A549 (cell line): ENCODE measurements around the gene NOD2. TPM values are rescaled to one million over a fixed set of nuclear protein-coding genes. Genes with fewer than 3 reads are reported as not detected.

ENCODE experiments used
- ATAC-seq, 2 experiments: fragments of 200-7000 bp in 1 of 2; fragments of >200 bp in 1 of 2; cut with Nextera tagmentation in 1 of 2; cut with Tn5 transposase in 1 of 2; 3 replicates each; pipeline versions ENCODE4 v1.8.0 to v1.9.1; 2018 to 2020; ENCODE audit warnings: mild to moderate bottlenecking in 1 of 2, moderate library complexity in 1 of 2
- CTCF ChIA-PET: fragments of 300-600 bp; sonication (Branson Sonifier 250); formaldehyde crosslinking; extraction: SDS; loops from one replicate; lab custom pipeline; 2021; ENCODE audit warnings: antibody characterized with exemption, inconsistent platforms; lab: Yijun Ruan, JAX
- POLR2A ChIA-PET: fragments of 350-600 bp; formaldehyde crosslinking; extraction: SDS; loops from one replicate; lab custom pipeline; 2021; ENCODE audit warnings: antibody characterized with exemption, inconsistent platforms; lab: Yijun Ruan, JAX
- DNase-seq, 2 experiments: peaks; one replicate each; pipeline versions ENCODE4 v3.0.0 to v3.0.0-alpha.2; 2011 to 2016; ENCODE audit warnings: low read depth in 1 of 2, low spot score in 1 of 2
- FAIRE-seq: peaks from 2 replicates; lab custom pipeline; 2011; peaks lifted over from hg19 to GRCh38; lab: Jason Lieb, UNC
- H3K27ac ChIP-seq, 2 experiments: fragments of >200 bp; sonication (Bioruptor Twin); formaldehyde crosslinking; 3 replicates each; pipeline ENCODE4 v1.5.1; 2016 to 2017
- H3K4me1 ChIP-seq: fragments of >200 bp; sonication (Bioruptor Twin); formaldehyde crosslinking; 3 replicates; pipeline ENCODE4 v1.6.1; 2016
- H3K4me2 ChIP-seq: fragments of >200 bp; sonication (Bioruptor Twin); formaldehyde crosslinking; 3 replicates; pipeline ENCODE4 v1.6.1; 2016
- H3K4me3 ChIP-seq: fragments of >200 bp; sonication (Bioruptor Twin); formaldehyde crosslinking; 3 replicates; pipeline ENCODE4 v1.5.1; 2016
- H3K9me3 ChIP-seq: fragments of >200 bp; sonication (Bioruptor Twin); formaldehyde crosslinking; 3 replicates; pipeline ENCODE4 v1.6.1; 2016
- CBX8 ChIP-seq: fragments of 200-600 bp; sonication (generic); IDR thresholded peaks from 2 replicates; pipeline ENCODE4 v1.6.1; 2016
- EP300 ChIP-seq, 2 experiments: fragments of >200 bp; sonication (Bioruptor Twin); formaldehyde crosslinking; IDR thresholded peaks; 2 replicates in 1 of 2; 3 replicates in 1 of 2; pipeline ENCODE4 v1.6.1; 2016 to 2017
- FOSL2 ChIP-seq, 2 experiments: fragments of 450-650 bp in 1 of 2; fragments of >200 bp in 1 of 2; sonication (Bioruptor Twin) in 1 of 2; formaldehyde crosslinking; IDR thresholded peaks; 2 replicates each; pipeline versions ENCODE4 v1.5.0 to v1.6.1; 2016 to 2020; ENCODE audit warnings: mild to moderate bottlenecking in 1 of 2, moderate library complexity in 1 of 2
- FOXS1 ChIP-seq: fragments of 250-450 bp; sonication (Bioruptor Pico); IDR thresholded peaks from 2 replicates; pipeline ENCODE4 v1.5.0; 2020; ENCODE audit warnings: mild to moderate bottlenecking, moderate library complexity
- HEYL ChIP-seq: fragments of 250-450 bp; sonication (Bioruptor Pico); IDR thresholded peaks from 2 replicates; pipeline ENCODE4 v1.8.0; 2021; ENCODE audit warnings: mild to moderate bottlenecking, moderate library complexity
- HOXA7 ChIP-seq: fragments of 250-450 bp; sonication (Bioruptor Pico); IDR thresholded peaks from 2 replicates; pipeline ENCODE4 v1.5.0; 2020; ENCODE audit warnings: mild to moderate bottlenecking, moderate library complexity
- JUN ChIP-seq, 2 experiments: fragments of >200 bp; sonication (Bioruptor Twin); formaldehyde crosslinking; IDR thresholded peaks; 2 replicates in 1 of 2; 3 replicates in 1 of 2; pipeline ENCODE4 v1.6.1; 2016 to 2017
- KDM5A ChIP-seq: fragments of 200-600 bp; sonication (generic); IDR thresholded peaks from 2 replicates; pipeline ENCODE4 v1.6.1; 2016; ENCODE audit warnings: antibody characterized with exemption, mild to moderate bottlenecking
- MAZ ChIP-seq: fragments of 150-350 bp; IDR thresholded peaks from 2 replicates; pipeline ENCODE4 v1.6.1; 2014; ENCODE audit warnings: antibody characterized with exemption, low read depth, low read length, borderline replicate concordance
- NFE2L2 ChIP-seq: fragments of 150-350 bp; conservative IDR thresholded peaks from 2 replicates; pipeline ENCODE4 v1.6.1; 2014; ENCODE audit warnings: low read length
- RAD21 ChIP-seq, 2 experiments: fragments of >200 bp in 1 of 2; sonication (Bioruptor Twin) in 1 of 2; formaldehyde crosslinking in 1 of 2; IDR thresholded peaks in 1 of 2; conservative IDR thresholded peaks in 1 of 2; 2 replicates in 1 of 2; 3 replicates in 1 of 2; pipeline ENCODE4 v1.6.1; 2012 to 2018; ENCODE audit warnings: inconsistent platforms in 1 of 2
- RCOR1 ChIP-seq: fragments of 150-350 bp; IDR thresholded peaks from 2 replicates; pipeline ENCODE4 v1.6.1; 2014; ENCODE audit warnings: antibody characterized with exemption, low read length, low read depth
- RFX5 ChIP-seq: fragments of 450-650 bp; IDR thresholded peaks from 2 replicates; pipeline ENCODE4 v1.7.1; 2014; ENCODE audit warnings: antibody characterized with exemption, mild to moderate bottlenecking, moderate library complexity
- SREBF2 ChIP-seq: fragments of 450-650 bp; IDR thresholded peaks from 2 replicates; pipeline ENCODE4 v1.6.1; 2014; ENCODE audit warnings: mild to moderate bottlenecking, moderate library complexity
- ZSCAN20 ChIP-seq: fragments of 250-450 bp; sonication (Bioruptor Pico); IDR thresholded peaks from 2 replicates; pipeline ENCODE4 v1.8.0; 2022; ENCODE audit warnings: mild to moderate bottlenecking, moderate library complexity
- WGBS: methylation state at CpG from one replicate; pipeline ENCODE4 v1.1.6; 2017; ENCODE audit errors: missing lambda C conversion rate; 5-methylcytosine and 5-hydroxymethylcytosine counted together
- polyA plus RNA-seq, 4 experiments: library from polyadenylated mRNA; depleted of rRNA in 3 of 4; stranded (reverse); fragments of >200 nt; fragmentation: RNase III in 1 of 4; extraction: RNeasy Plus Mini Kit Qiagen cat#74134 plus additional on column Dnase treatment in 1 of 4; gene quantifications; 2 replicates in 3 of 4; 3 replicates in 1 of 4; pipeline ENCODE4 v1.2.3, GENCODE V29; 2011 to 2017
- TF ChIP-seq, protein P1 (sequence below): IDR thresholded peaks from 2 replicates; pipeline ENCODE4 v1.6.1; 2012
- TF ChIP-seq, protein P2 (sequence below): fragments of 150-350 bp; IDR thresholded peaks from 2 replicates; pipeline ENCODE4 v1.6.1; 2014; ENCODE audit warnings: low read depth, mild to moderate bottlenecking, low read length
- TF ChIP-seq, protein P3 (sequence below): fragments of 450-650 bp; IDR thresholded peaks from 2 replicates; pipeline ENCODE4 v1.6.1; 2014; ENCODE audit warnings: antibody characterized with exemption
- TF ChIP-seq, protein P4 (sequence below): IDR thresholded peaks from 2 replicates; pipeline ENCODE4 v1.6.1; 2012

NOD2 gene
- polyA plus RNA-seq, 2 of the 4 experiments (the other 2 are of a cell fraction) = not detected

DNA sequence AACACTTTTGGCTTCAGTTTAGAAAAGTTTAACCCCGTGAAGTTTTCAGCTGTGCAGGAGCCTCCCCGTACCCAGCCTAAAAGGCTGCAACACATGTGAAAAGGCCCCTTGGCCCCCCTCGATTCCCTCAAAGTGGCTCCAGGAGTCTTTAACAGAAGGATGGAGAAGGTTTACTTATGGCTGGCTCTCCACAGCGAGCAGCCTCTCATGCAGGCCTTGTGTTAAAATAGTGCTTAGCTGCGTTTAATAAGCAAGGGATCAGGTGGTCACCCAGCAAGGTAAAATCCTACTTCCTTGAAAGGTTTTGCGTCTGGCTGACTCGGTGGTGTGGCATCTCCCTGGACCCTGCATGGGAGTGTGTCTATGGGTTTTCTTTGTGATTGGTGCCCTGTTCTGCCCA, 40.1 kb downstream of the NOD2 start:
- TF ChIP-seq, protein P1, sequence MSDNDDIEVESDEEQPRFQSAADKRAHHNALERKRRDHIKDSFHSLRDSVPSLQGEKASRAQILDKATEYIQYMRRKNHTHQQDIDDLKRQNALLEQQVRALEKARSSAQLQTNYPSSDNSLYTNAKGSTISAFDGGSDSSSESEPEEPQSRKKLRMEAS = no peak
- TF ChIP-seq KDM5A = no peak
- DNase-seq = no peak
- ChIA-PET CTCF (interaction anchor here (1.0 kb wide), 1 partner anchor 13 kb away, joined by 3 read pairs; no protein-coding TSS in a partner anchor), POLR2A (no interaction called here)
- no peak overlapping the region for H3K4me2 ChIP-seq
- H3K27ac ChIP-seq = no peak overlapping the region
- FAIRE-seq = no peak
- no peaks in the 10 kb centered on the region for H3K4me1 ChIP-seq
- ATAC-seq = no peak
- H3K9me3 ChIP-seq = no peaks in the 10 kb centered on the region
- H3K4me3 ChIP-seq = no peak overlapping the region
- 62% methylated on average over 7 of the region's 7 CpGs for WGBS

DNA sequence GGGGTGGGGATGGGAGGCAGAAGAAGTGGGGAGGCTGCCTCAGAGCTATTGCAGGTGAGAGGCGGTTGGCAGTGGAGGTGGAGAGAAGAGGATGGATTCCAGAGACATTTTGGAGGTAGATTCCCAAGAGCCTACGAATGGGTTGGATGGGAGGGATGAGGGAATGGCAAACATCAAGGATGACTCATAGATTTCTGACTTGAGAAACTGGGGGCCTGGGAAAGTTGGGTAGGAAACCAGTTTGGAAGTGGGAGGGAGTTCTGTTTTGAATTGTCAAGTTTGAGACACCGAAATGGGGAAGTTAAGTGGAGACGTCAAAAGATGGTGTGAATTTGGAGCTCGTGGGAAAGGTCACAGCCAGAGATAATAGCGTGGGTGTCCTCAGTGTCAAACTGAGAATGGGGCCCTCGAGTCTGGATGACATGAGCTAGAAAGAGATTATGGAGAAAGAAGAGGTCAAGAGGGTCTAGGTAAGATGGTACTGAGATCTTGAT, 42.3 kb downstream of the NOD2 start:
- Histone ChIP-seq H3K4me1 (no peaks in the 10 kb centered on the region), H3K9me3 (no peaks in the 10 kb centered on the region), H3K27ac (no peak overlapping the region), H3K4me3 (no peak overlapping the region), H3K4me2 (no peak overlapping the region)
- no peak for FAIRE-seq
- ChIA-PET POLR2A (no interaction called here), CTCF (interaction anchor here (1.2 kb wide), 1 partner anchor 17 kb away, joined by 3 read pairs; no protein-coding TSS in a partner anchor)
- WGBS = 25% methylated on average over 7 of the region's 7 CpGs
- DNase-seq = no peak
- TF ChIP-seq, protein P2, sequence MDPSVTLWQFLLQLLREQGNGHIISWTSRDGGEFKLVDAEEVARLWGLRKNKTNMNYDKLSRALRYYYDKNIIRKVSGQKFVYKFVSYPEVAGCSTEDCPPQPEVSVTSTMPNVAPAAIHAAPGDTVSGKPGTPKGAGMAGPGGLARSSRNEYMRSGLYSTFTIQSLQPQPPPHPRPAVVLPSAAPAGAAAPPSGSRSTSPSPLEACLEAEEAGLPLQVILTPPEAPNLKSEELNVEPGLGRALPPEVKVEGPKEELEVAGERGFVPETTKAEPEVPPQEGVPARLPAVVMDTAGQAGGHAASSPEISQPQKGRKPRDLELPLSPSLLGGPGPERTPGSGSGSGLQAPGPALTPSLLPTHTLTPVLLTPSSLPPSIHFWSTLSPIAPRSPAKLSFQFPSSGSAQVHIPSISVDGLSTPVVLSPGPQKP = no peak
- TF ChIP-seq FOSL2 (IDR thresholded peaks at IDR 0.05) (no peak), FOSL2 (CRISPR knock-in tag; IDR thresholded peaks at IDR 0.05) (peak; percentile 35; the same call in 1 of the 2 replicates)
- ATAC-seq = no peak

DNA sequence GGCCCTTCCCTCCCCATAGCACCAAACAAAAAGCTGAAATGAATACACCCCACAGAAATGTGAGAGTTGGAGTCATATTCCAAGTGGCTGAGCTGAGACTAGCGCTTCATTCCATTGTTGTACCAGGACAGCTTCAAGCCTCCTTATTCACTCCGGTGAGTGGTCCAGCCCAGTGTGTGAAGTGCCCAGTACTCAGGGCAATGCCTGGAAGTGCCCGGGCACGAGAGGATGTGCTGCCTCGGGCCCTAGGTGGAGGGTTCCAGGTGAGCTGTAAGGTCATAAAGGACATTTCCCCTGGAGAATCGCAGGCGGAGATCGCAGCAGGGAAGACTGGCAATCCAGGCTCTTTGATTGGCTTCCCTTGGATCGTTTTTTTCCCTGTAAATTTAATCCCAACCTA, 43.0 kb downstream of the NOD2 start:
- no peak for DNase-seq
- no peak for TF ChIP-seq HEYL (CRISPR knock-in tag)
- TF ChIP-seq FOXS1 (CRISPR knock-in tag) = no peak
- TF ChIP-seq MAZ = no peak
- TF ChIP-seq SREBF2 = no peak
- TF ChIP-seq RAD21 (conservative IDR thresholded peaks at IDR 0.05 in 1 of 2, IDR thresholded peaks at IDR 0.05 in 1 of 2) = no peak
- no peak for TF ChIP-seq JUN (IDR thresholded peaks at IDR 0.05)
- TF ChIP-seq, protein P3, sequence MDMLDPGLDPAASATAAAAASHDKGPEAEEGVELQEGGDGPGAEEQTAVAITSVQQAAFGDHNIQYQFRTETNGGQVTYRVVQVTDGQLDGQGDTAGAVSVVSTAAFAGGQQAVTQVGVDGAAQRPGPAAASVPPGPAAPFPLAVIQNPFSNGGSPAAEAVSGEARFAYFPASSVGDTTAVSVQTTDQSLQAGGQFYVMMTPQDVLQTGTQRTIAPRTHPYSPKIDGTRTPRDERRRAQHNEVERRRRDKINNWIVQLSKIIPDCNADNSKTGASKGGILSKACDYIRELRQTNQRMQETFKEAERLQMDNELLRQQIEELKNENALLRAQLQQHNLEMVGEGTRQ = no peak
- no peak for TF ChIP-seq RCOR1
- TF ChIP-seq RFX5 = no peak
- no peak for TF ChIP-seq CBX8
- TF ChIP-seq NFE2L2 = no peak
- no peak for TF ChIP-seq EP300 (IDR thresholded peaks at IDR 0.05)
- TF ChIP-seq ZSCAN20 (CRISPR knock-in tag) = no peak
- TF ChIP-seq, protein P4, sequence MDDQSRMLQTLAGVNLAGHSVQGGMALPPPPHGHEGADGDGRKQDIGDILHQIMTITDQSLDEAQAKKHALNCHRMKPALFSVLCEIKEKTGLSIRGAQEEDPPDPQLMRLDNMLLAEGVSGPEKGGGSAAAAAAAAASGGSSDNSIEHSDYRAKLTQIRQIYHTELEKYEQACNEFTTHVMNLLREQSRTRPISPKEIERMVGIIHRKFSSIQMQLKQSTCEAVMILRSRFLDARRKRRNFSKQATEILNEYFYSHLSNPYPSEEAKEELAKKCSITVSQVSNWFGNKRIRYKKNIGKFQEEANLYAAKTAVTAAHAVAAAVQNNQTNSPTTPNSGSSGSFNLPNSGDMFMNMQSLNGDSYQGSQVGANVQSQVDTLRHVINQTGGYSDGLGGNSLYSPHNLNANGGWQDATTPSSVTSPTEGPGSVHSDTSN = no peak
- TF ChIP-seq, protein P2 = no peak
- no peak for TF ChIP-seq HOXA7 (CRISPR knock-in tag)
- no peak overlapping the region for H3K27ac ChIP-seq
- H3K4me2 ChIP-seq = no peak overlapping the region
- no peak overlapping the region for H3K4me3 ChIP-seq
- ChIA-PET CTCF (interaction anchor here (1.2 kb wide), 1 partner anchor 17 kb away, joined by 3 read pairs; no protein-coding TSS in a partner anchor), POLR2A (no interaction called here)
- 36% methylated on average over 9 of the region's 9 CpGs for WGBS
- no peaks in the 10 kb centered on the region for H3K9me3 ChIP-seq
- FAIRE-seq = no peak
- no peaks in the 10 kb centered on the region for H3K4me1 ChIP-seq
- ATAC-seq = no peak
